ES-I3 (cell line): ENCODE measurements around the gene TRMT44.
A peak's percentile ranks its signal among the peaks of the same experiment; 100 is the strongest.
"Not testable (repeated sequence)": the region's sequence is repeated elsewhere in the genome, so short reads cannot be mapped to it uniquely, and the experiment has no call there.

Experiments
- H3K36me3 ChIP-seq: 2 replicates; pipeline ENCODE4 v1.6.1; 2013; ENCODE audit warnings: mild to moderate bottlenecking, low read length, control low read depth, moderate library complexity; ENCODE audit not compliant: insufficient read depth
- H3K4me1 ChIP-seq: 2 replicates; pipeline ENCODE4 v1.6.1; 2013; ENCODE audit warnings: mild to moderate bottlenecking, control low read depth, low read length; ENCODE audit not compliant: insufficient read depth
- H3K9ac ChIP-seq: 2 replicates; pipeline ENCODE4 v1.6.1; 2013; ENCODE audit warnings: low read depth, mild to moderate bottlenecking, low read length, moderate library complexity
- H3K9me3 ChIP-seq: 2 replicates; pipeline ENCODE4 v1.6.1; 2013; ENCODE audit warnings: mild to moderate bottlenecking, low read length, moderate library complexity; ENCODE audit not compliant: control insufficient read depth, insufficient read depth

The TRMT44 gene

DNA sequence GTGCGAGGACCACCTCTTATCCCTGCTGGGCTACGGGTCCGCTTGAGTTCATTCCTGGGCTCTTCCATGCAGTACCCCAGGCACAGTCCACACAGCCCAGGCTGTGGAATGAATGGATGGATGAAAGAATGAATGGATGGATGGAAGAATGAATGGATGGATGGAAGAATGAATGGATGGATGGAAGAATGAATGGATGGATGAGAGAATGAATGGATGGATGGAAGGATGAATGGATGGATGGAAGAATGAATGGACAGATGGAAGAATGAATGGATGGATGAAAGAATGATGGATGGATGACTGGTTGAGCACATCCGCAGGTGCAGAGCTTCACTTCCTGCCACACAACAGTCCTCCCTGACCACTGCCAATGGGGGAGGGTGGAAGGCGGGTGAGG lies 28.3 kb upstream of the TRMT44 start:
- Histone ChIP-seq H3K4me1 (peaks cover 3% of the 10 kb centered on the region; the same call in 1 of the 2 replicates), H3K36me3 (no peaks in the 10 kb centered on the region), H3K9ac (no peak overlapping the region)

DNA sequence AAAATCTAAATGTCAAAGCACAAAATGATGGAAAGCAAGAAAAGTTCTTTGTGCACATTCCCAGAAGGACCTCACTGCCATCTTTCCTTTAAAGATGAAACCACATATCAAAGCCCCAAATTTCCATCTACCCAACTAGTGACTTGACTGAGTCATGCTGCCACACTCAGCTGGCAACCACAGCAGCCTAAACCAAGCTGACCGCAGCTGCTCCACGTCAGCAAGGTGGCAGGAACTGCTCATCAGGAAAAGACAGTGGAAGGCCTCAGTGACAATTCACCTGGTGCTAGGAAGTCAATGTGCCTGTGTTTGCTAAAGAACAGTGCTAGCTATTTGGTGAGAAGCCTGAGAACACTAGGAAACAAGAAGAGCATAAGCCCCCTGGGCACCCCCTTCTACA lies 26.2 kb upstream of the TRMT44 start:
- Histone ChIP-seq H3K4me1 (peaks cover 3% of the 10 kb centered on the region; the same call in 1 of the 2 replicates), H3K9me3 (no peaks in the 10 kb centered on the region), H3K9ac (no peak overlapping the region), H3K36me3 (no peaks in the 10 kb centered on the region)

More for the DNA sequence above, 28.3 kb upstream of the TRMT44 start:
- H3K9me3 ChIP-seq = no peaks in the 10 kb centered on the region

DNA sequence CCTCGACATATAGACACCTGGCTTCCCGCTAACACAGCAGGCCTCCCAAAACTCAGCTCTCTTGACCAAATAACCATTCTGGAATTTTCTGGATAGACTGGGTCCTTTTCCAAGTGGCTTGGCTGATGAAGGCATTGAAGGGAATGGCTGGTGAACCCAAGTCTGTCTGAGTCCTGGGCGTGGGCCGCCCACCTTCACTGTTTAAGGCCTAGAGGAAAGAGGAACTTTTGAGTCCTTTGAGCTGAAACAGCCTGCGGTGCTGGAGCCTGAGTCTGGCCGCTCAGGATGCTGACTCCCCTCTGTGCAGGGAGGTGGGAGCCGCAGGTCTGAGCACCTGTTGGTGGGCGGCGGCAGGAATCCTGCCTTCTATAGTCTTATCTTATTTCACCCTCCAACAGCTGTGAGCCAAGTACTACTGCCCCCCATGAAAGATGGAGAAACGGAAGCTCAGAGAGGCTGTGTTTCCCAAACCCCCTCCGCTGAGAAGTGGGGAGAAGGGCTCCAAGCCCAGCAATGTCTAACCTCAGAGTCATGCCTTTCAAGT lies 23.4 kb upstream of the TRMT44 start:
- no peak overlapping the region for H3K9ac ChIP-seq
- no peaks in the 10 kb centered on the region for H3K9me3 ChIP-seq
- no peaks in the 10 kb centered on the region for H3K4me1 ChIP-seq
- no peaks in the 10 kb centered on the region for H3K36me3 ChIP-seq

- Histone ChIP-seq H3K9ac (no peak overlapping the region), H3K36me3 (no peaks in the 10 kb centered on the region; the same call in 1 of the 2 replicates), H3K4me1 (no peaks in the 10 kb centered on the region), H3K9me3 (no peaks in the 10 kb centered on the region)
Observed at GRCh38 chr4:8419222-8420041, 21.1 kb upstream of the TRMT44 start.

- not testable (repeated sequence) for H3K36me3 ChIP-seq, H3K9me3 ChIP-seq, H3K4me1 ChIP-seq, H3K9ac ChIP-seq
Observed at GRCh38 chr4:8420151-8420550, 20.4 kb upstream of the TRMT44 start.

DNA sequence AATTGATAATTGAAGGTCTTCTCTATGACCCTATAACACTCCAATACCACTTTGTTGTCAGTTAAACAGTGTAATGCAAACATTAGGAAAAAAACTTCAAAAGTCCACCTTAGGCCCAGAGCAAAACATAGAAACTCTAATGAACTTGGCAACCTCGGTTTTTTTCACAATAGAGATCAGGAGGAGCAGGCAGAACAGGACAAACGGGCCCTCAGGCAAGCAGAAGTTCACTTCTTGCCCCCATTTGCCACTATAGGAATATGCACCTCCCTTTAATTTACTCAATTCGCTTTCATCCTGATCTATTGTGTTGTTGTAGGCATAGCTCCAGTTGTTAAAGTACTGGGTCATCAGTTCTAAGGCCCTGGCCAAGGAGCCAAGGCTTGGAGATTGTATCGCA lies 18.2 kb upstream of the TRMT44 start:
- H3K4me1 ChIP-seq = no peaks in the 10 kb centered on the region
- no peak overlapping the region for H3K9ac ChIP-seq
- no peaks in the 10 kb centered on the region; the same call in 1 of the 2 replicates for H3K36me3 ChIP-seq
- H3K9me3 ChIP-seq = no peaks in the 10 kb centered on the region

DNA sequence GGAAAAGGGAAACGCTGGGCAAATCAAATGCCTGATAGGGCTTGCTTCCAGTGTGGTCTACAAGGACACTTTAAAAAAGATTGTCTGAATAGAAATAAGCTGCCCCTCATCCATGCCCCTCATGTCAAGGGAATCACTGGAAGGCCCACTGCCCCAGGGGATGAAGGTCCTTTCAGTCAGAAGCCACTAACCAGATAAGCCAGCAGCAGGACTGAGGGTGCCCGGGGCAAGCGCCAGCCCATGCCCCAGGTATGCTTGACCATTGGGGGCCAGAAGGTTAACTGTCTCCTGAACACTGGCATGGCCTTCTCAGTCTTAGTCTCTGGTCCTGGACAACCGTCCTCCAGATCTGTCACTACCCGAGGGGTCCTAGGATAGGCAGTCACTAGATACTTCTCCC lies 17.8 kb upstream of the TRMT44 start:
- H3K9ac ChIP-seq = no peak overlapping the region
- H3K36me3 ChIP-seq = no peaks in the 10 kb centered on the region; the same call in 1 of the 2 replicates
- no peaks in the 10 kb centered on the region for H3K9me3 ChIP-seq
- H3K4me1 ChIP-seq = no peaks in the 10 kb centered on the region

- Histone ChIP-seq H3K4me1 (no peaks in the 10 kb centered on the region), H3K36me3 (no peaks in the 10 kb centered on the region; the same call in 1 of the 2 replicates), H3K9ac (peak overlapping the region; percentile 84; the same call in 1 of the 2 replicates), H3K9me3 (no peaks in the 10 kb centered on the region)
Observed at GRCh38 chr4:8427262-8427661, 13.3 kb upstream of the TRMT44 start.

- H3K9ac ChIP-seq = peak overlapping the region; percentile 84; the same call in 1 of the 2 replicates
- H3K9me3 ChIP-seq = no peaks in the 10 kb centered on the region
- H3K36me3 ChIP-seq = no peaks in the 10 kb centered on the region
- no peaks in the 10 kb centered on the region for H3K4me1 ChIP-seq
Observed at GRCh38 chr4:8427761-8428287, 12.8 kb upstream of the TRMT44 start.

- Histone ChIP-seq H3K9me3 (no peaks in the 10 kb centered on the region), H3K9ac (peak overlapping the region; percentile 84; the same call in 1 of the 2 replicates), H3K4me1 (no peaks in the 10 kb centered on the region), H3K36me3 (no peaks in the 10 kb centered on the region)
Observed at GRCh38 chr4:8428288-8429097, 12.1 kb upstream of the TRMT44 start.

- no peak overlapping the region for H3K9ac ChIP-seq
- no peaks in the 10 kb centered on the region for H3K4me1 ChIP-seq
- H3K36me3 ChIP-seq = no peaks in the 10 kb centered on the region
- H3K9me3 ChIP-seq = no peaks in the 10 kb centered on the region
Observed at GRCh38 chr4:8431553-8431952, 9.0 kb upstream of the TRMT44 start.

GRCh38 chr4:8433136-8433535 lies 7.4 kb upstream of the TRMT44 start:
- Histone ChIP-seq H3K4me1 (no peaks in the 10 kb centered on the region), H3K9me3 (no peaks in the 10 kb centered on the region), H3K9ac (no peak overlapping the region)

DNA sequence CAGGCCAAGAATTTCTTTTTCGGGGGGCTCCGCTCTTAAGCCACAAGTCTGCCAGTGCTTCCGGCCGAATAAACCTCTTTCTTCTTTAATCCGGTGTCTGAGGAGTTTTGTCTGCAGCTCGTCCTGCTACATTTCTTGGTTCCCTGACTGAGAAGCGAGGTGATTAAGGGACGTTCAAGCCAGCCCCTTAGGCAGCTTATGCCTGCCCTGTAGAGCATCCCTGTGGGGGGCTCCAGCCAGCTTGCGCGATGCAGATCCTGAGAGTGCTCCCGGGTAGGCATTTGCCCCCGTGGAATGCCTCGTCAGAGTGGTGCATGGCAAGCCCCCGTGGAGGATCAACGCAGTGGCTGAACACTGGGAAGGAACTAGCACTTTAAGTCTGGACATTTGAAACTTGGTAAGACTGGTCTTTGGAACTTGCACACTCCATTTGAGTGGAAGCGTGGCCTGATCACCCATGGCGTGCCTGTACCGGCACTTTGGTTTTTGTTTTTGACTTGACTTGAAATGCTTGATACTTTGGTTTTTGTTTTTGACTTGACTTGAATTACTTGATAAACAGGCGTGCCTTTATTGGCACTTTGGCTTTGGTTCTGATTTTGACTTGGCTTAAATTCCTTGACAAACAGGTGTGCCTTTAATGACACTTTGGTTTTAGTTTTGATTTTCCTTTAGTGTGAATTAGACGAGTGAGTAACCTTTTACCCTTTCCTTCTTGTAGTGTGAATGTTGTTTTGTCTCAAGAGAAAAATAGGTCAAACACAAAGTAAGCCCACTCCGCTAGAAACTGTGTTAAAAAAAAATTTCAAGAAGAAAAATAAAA lies 6.1 kb upstream of the TRMT44 start:
- no peaks in the 10 kb centered on the region for H3K36me3 ChIP-seq
- 0 out of 2 replicates have a peak, but pooled peaks cover 3% of the 10 kb centered on the region for H3K9me3 ChIP-seq
- H3K9ac ChIP-seq = no peak overlapping the region
- no peaks in the 10 kb centered on the region for H3K4me1 ChIP-seq

More at GRCh38 chr4:8433136-8433535, 7.4 kb upstream of the TRMT44 start:
- H3K36me3 ChIP-seq = no peaks in the 10 kb centered on the region
